Suprapubic skin (tissue), 4 donors: ENCODE results near the gene ARHGAP6. TPM values are rescaled to one million over a fixed set of nuclear protein-coding genes. Genes with fewer than 3 reads are reported as not detected.

Source experiments
- DNase-seq, 2 donors: peaks; one replicate each; pipeline ENCODE4 v3.0.0-alpha.2; 2019; ENCODE audit warnings: low spot score in 2 of 2
- H3K27ac ChIP-seq: fragments of 200-600 bp; sonication (generic); one replicate; pipeline ENCODE4 v1.5.1; 2019
- H3K27me3 ChIP-seq: fragments of 200-600 bp; sonication (generic); one replicate; pipeline ENCODE4 v1.5.1; 2019
- H3K36me3 ChIP-seq: fragments of 200-600 bp; sonication (generic); one replicate; pipeline ENCODE4 v1.5.1; 2019
- H3K4me1 ChIP-seq: fragments of 200-600 bp; sonication (generic); one replicate; pipeline ENCODE4 v1.5.1; 2019
- H3K4me3 ChIP-seq: fragments of 200-600 bp; sonication (generic); one replicate; pipeline ENCODE4 v1.5.1; 2019; ENCODE audit warnings: mild to moderate bottlenecking
- H3K9me3 ChIP-seq: fragments of 200-600 bp; sonication (generic); one replicate; pipeline ENCODE4 v1.5.1; 2019
- CTCF ChIP-seq, 2 donors: fragments of 200-600 bp in 1 of 2; fragments of 450-650 bp in 1 of 2; sonication (generic) in 1 of 2; IDR thresholded peaks; one replicate each; pipeline ENCODE4 v1.5.1; 2016 to 2019; ENCODE audit warnings: antibody characterized with exemption in 2 of 2, mild to moderate bottlenecking in 1 of 2, moderate library complexity in 1 of 2
- EP300 ChIP-seq: sonication (generic); formaldehyde crosslinking; IDR thresholded peaks from one replicate; pipeline ENCODE4 v1.6.1; 2017; ENCODE audit warnings: antibody characterized with exemption
- POLR2A ChIP-seq, 2 donors: fragments of 450-650 bp; IDR thresholded peaks; one replicate each; pipeline ENCODE4 v1.6.1; 2017; ENCODE audit warnings: antibody characterized with exemption in 2 of 2, mild to moderate bottlenecking in 2 of 2, moderate library complexity in 2 of 2
- POLR2AphosphoS5 ChIP-seq, 3 donors: sonication (generic); formaldehyde crosslinking; IDR thresholded peaks; one replicate each; pipeline ENCODE4 v1.6.1; 2017; ENCODE audit warnings: antibody characterized with exemption in 3 of 3
- WGBS: methylation state at CpG from one replicate; pipeline ENCODE4 v1.1.5; 2018; 5-methylcytosine and 5-hydroxymethylcytosine counted together
- total RNA-seq, 4 donors: library from RNA; depleted of rRNA; stranded (reverse); fragments of >200 nt; gene quantifications; one replicate each; pipeline ENCODE4 v1.1.0, GENCODE V29; 2016

Gene ARHGAP6
- total RNA-seq, 4 donors from 2014 or later, result 1.6 to 6.7 (median 3.1) TPM

GRCh38 chrX:11664211-11665167, 1.2 kb downstream of the ARHGAP6 start:
- 43% methylated on average over 23 of the region's 73 CpGs for WGBS
- TF ChIP-seq POLR2A (IDR thresholded peaks at IDR 0.05), result no peak
- TF ChIP-seq EP300, result no peak
- no peak for TF ChIP-seq CTCF (IDR thresholded peaks at IDR 0.05)
- TF ChIP-seq POLR2AphosphoS5 (IDR thresholded peaks at IDR 0.05), result no peak
- H3K9me3 ChIP-seq, result no peaks in the 10 kb centered on the region
- peak; percentile 63 to 73 for DNase-seq
- no peak overlapping the region for H3K27ac ChIP-seq
- H3K36me3 ChIP-seq, result no peaks in the 10 kb centered on the region
- peaks cover 18% of the 10 kb centered on the region for H3K27me3 ChIP-seq
- peaks cover 10% of the 10 kb centered on the region for H3K4me1 ChIP-seq
- peak overlapping the region; percentile 49 for H3K4me3 ChIP-seq

- TF ChIP-seq POLR2A (IDR thresholded peaks at IDR 0.05), result no peak
- no peak for TF ChIP-seq POLR2AphosphoS5 (IDR thresholded peaks at IDR 0.05)
- no peak for TF ChIP-seq EP300
- no peak for TF ChIP-seq CTCF (IDR thresholded peaks at IDR 0.05)
- Histone ChIP-seq H3K27ac (no peak overlapping the region), H3K4me3 (peak overlapping the region; percentile 49), H3K9me3 (no peaks in the 10 kb centered on the region), H3K36me3 (no peaks in the 10 kb centered on the region), H3K4me1 (peaks cover 10% of the 10 kb centered on the region), H3K27me3 (peaks cover 18% of the 10 kb centered on the region)
- WGBS, result 54% methylated on average over 5 of the region's 6 CpGs
- no peak for DNase-seq
Observed at GRCh38 chrX:11663875-11664210, 1.9 kb downstream of the ARHGAP6 start.

- no peak for DNase-seq
- WGBS, result 57% methylated on average over 7 of the region's 7 CpGs
- Histone ChIP-seq H3K9me3 (no peaks in the 10 kb centered on the region), H3K4me1 (no peaks in the 10 kb centered on the region), H3K27me3 (no peaks in the 10 kb centered on the region), H3K36me3 (no peaks in the 10 kb centered on the region), H3K27ac (no peak overlapping the region), H3K4me3 (no peak overlapping the region)
- TF ChIP-seq POLR2A (IDR thresholded peaks at IDR 0.05) (no peak), EP300 (no peak), POLR2AphosphoS5 (IDR thresholded peaks at IDR 0.05) (no peak), CTCF (IDR thresholded peaks at IDR 0.05) (no peak)
Observed at GRCh38 chrX:11655282-11656015, 10.3 kb downstream of the ARHGAP6 start.

- H3K27ac ChIP-seq, result no peak overlapping the region
- H3K9me3 ChIP-seq, result no peaks in the 10 kb centered on the region
- no peaks in the 10 kb centered on the region for H3K4me1 ChIP-seq
- WGBS, result 69% methylated on average over 5 of the region's 5 CpGs
- no peak overlapping the region for H3K4me3 ChIP-seq
- no peak for DNase-seq
- H3K36me3 ChIP-seq, result no peaks in the 10 kb centered on the region
- no peak for TF ChIP-seq POLR2AphosphoS5 (IDR thresholded peaks at IDR 0.05)
- no peak for TF ChIP-seq CTCF (IDR thresholded peaks at IDR 0.05)
- TF ChIP-seq EP300, result no peak
- TF ChIP-seq POLR2A (IDR thresholded peaks at IDR 0.05), result no peak
- H3K27me3 ChIP-seq, result no peaks in the 10 kb centered on the region
Observed at GRCh38 chrX:11648705-11649519, 16.8 kb downstream of the ARHGAP6 start.
